HG02571 (cell line): ENCODE measurements around the gene VSNL1.

Experiments used
- ATAC-seq: cut with Tn5 transposase; IDR thresholded peaks from one replicate; pipeline ENCODE4 v1.9.1; 2021; ENCODE audit warnings: mild to moderate bottlenecking, moderate library complexity; ENCODE audit not compliant: unreplicated experiment

VSNL1 gene

GRCh38 chr2:17610521-17610920, 70.0 kb downstream of the VSNL1 start:
- no peak for ATAC-seq

GRCh38 chr2:17611036-17611435, 70.5 kb downstream of the VSNL1 start:
- ATAC-seq, result no peak

- ATAC-seq, result no peak
Measured at GRCh38 chr2:17614174-17614930, 73.9 kb downstream of the VSNL1 start.

DNA sequence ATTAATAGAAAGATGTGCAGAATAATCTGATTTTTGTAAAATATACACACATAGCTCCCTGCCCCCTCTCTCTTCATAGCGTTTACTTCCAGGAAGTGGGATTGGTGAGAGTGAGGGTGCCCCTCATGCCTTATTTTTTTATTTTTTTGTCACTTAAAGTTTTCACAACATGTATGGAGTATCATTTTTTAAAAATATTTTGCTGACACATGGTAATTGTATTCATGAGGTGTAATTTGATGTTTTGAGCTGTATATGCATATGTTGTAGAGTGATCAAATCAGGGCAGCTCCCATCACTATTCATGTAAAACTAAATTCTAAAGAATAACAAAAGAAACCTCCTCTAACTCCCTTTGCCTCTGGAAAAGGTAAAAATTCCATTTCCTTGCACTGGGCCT, 74.7 kb downstream of the VSNL1 start:
- ATAC-seq, result no peak

DNA sequence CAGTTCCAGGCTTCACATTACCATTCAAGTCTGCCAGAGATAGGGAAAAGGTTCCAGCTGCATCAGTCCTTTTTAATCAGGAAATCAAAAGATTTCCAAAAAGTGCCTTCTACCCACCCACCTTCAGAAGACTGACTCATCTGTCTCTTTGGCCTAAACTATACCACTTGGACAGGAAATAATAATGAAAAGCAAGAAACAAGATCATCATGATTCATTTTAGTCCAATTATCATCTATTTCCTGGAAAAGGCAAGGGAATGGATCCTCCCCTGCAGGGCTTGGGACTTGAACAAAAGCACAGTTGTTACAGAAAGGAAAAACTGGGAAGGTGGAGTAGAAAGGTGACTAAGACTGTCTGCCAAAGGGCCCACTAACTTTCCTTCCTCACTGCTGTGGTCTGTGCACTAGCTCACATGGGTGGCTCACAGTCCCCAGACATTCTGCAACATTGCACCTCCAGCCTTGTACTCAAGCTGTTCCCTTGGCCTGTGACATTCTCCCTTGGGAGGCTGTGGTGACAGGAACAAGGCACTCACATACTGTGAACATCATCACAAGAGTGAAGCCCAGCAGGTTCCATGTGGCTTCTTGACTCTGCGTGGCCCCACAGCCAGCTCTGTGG, 75.3 kb downstream of the VSNL1 start:
- ATAC-seq, result no peak

DNA sequence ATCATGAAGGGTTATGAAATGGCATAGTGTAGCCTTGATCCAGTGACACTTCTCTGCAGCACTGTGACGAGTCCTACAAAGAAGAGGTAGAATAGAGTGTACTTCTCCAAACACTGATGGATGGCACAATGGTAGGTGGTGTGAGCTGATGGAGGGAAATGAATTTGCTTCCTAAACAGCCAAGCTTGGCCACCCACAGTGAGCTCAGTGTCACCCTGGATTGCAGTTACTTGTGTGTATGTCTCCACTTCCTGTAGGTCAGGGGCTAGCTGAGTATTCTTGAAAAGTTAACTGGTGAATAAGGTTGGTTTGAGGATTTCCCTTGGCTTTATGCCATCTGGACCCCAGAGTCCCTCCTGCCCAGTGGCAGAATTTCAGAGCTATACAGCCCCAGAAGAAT, 75.9 kb downstream of the VSNL1 start:
- ATAC-seq, result no peak

DNA sequence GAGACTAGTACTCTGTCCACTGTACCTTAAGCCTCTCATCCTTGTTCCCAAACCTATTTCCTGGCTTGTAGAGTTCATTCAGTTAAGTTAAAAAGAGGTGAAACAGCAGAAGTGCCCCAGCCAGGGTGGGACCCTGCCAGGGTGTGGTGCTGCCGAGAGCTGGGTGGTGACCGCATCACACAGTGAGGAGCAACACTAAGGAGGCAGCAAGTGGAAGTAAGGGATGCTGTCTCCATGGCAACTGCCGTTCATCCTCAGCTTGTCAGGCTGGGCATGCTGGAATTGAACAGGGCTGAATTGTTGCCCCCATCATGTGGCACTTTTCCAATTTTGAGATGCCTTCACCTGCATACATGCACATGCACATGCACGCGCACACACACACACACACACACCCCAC, 77.0 kb downstream of the VSNL1 start:
- no peak for ATAC-seq

- no peak for ATAC-seq
Measured at GRCh38 chr2:17617955-17618354, 77.5 kb downstream of the VSNL1 start.

DNA sequence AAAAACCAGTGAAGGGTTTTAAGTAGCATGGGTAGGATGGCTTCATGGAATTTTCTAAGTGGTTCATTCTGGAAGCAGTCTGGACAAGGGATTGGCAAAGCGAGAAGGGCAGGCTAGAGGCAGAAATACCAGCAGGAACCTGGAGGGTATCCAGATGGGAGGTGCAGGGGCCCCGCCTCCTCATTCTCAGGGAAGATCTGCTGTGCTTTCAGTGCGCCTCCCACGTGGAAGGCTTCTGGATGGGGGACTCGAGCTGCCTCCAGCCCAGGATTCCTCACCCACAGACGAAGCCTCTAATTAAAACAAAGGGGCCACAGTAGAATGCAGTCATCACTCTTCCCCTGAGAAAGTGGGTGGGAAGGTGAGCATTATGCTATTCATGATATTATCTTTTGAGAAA, 79.8 kb downstream of the VSNL1 start:
- no peak for ATAC-seq

GRCh38 chr2:17620841-17621240, 80.3 kb downstream of the VSNL1 start:
- ATAC-seq, result no peak

- ATAC-seq, result no peak
Measured at GRCh38 chr2:17621781-17622180, 81.3 kb downstream of the VSNL1 start.

- ATAC-seq, result no peak
Measured at GRCh38 chr2:17625446-17625845, 85.0 kb downstream of the VSNL1 start.

GRCh38 chr2:17626986-17627385, 86.5 kb downstream of the VSNL1 start:
- no peak for ATAC-seq

- no peak for ATAC-seq
Measured at GRCh38 chr2:17627434-17627833, 86.9 kb downstream of the VSNL1 start.

- peak; percentile 40 for ATAC-seq
Measured at GRCh38 chr2:17628349-17629261, 88.1 kb downstream of the VSNL1 start.

DNA sequence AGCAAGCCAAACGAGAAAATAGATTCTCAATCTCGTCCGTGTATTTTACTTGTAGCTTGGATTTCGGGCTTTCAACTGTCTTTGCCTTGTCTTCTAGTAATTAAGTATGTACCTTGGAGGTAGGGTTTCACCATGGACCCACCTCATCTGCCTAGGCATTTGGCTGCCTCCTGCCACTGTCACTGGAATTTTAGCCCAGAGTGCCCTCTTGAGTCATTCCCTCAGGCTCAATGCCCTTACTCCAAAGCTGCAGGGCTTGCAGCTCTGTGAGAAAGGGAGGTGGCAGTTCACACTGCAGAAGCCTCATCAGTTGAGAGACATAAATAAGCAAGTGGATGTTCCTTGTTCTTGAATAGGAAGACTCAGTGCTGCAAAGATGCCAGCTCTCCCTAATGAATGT, 89.6 kb downstream of the VSNL1 start:
- ATAC-seq, result no peak

GRCh38 chr2:17634997-17635396, 94.5 kb downstream of the VSNL1 start:
- no peak for ATAC-seq

DNA sequence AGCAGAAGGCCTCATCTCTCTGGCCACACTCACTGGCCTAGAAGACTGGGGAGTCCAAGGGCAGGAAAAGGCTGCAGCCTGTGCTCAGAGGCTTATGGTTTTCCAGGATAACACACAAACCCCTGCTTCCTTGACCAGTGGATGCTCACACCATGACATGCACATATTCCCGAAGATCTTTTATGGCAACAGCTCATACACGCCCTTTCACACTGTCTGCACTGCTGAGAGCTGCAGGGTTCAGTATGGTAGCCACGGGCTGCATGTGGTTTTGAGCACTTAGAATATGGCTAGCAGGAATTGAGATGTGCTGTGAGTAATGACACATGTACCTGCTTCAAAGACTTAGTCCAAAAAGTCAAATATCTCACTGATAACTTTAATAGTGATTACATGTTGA, 95.8 kb downstream of the VSNL1 start:
- ATAC-seq, result no peak

- peak; percentile 54 for ATAC-seq
Measured at GRCh38 chr2:17637131-17637906, 96.8 kb downstream of the VSNL1 start.

DNA sequence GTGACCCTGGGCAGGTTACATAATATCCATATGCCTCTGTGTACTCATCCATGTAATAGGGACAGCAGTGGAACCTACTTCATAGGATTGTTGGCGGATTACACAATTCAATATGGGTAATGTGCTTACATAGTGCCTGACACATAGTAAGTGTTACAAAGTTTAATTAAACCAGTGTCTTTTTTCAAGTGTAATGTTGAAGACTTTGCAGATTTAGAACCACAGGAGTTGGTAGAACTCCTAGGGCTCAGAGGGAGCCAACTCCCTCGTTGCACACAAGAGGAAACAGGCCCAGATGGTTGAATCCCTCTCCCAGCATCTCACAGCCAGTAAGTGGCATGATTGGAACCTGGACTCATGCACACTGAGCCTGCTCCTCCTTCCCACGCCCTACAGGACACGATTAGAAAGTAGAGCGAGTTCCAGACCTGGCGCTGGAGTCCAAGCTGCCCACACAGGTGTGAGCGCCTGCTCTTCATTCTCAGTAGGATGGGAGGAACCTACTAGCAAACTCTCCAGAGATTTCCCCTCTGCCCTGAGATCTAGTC, 97.8 kb downstream of the VSNL1 start:
- no peak for ATAC-seq

GRCh38 chr2:17640406-17640805, 99.9 kb downstream of the VSNL1 start:
- ATAC-seq, result no peak
